Measurements from ENCODE around the gene PLEKHA7.

GRCh38 chr11:16777613-16777975, 236.6 kb downstream of the PLEKHA7 start:
- TF ChIP-seq EZH2 (IDR thresholded peaks at IDR 0.05; ENCODE audit: insufficient read depth, poor library complexity, severe bottlenecking) (no peak), EZH2phosphoT487 (IDR thresholded peaks at IDR 0.05; ENCODE audit: insufficient read depth, low read depth) (no peak)
